K562 (cell line): ENCODE results near the gene TSPOAP1. TPM values are rescaled to one million over a fixed set of nuclear protein-coding genes. Genes with fewer than 3 reads are reported as not detected.

Experiments
- CTBP1 ChIP-seq: fragments of 450-650 bp; IDR thresholded peaks from 2 replicates; pipeline ENCODE4 v1.6.1; 2016; ENCODE audit warnings: borderline replicate concordance
- CXXC5 ChIP-seq: fragments of 250-450 bp; sonication (Bioruptor Pico); IDR thresholded peaks from 2 replicates; pipeline ENCODE4 v1.8.0; 2022; ENCODE audit warnings: inconsistent platforms, mild to moderate bottlenecking, moderate library complexity
- ETV1 ChIP-seq: fragments of 450-650 bp; conservative IDR thresholded peaks from 2 replicates; pipeline ENCODE4 v1.6.1; 2016; ENCODE audit warnings: missing genetic modification characterization, control low read depth, low read depth, missing compliant biosample characterization
- KDM2B ChIP-seq: fragments of 250-450 bp; sonication (Bioruptor Pico); IDR thresholded peaks from 2 replicates; pipeline ENCODE4 v1.8.0; 2021; ENCODE audit warnings: mild to moderate bottlenecking, moderate library complexity
- MAX ChIP-seq: sonication (generic); formaldehyde crosslinking; IDR thresholded peaks from 2 replicates; pipeline ENCODE4 v1.9.0; 2022; ENCODE audit warnings: mild to moderate bottlenecking, missing genetic modification reagents
- MED1 ChIP-seq: sonication (generic); formaldehyde crosslinking; IDR thresholded peaks from 2 replicates; pipeline ENCODE4 v1.8.1; 2023; ENCODE audit warnings: missing genetic modification reagents, borderline replicate concordance
- NUFIP1 ChIP-seq: fragments of 450-650 bp; IDR thresholded peaks from 2 replicates; pipeline ENCODE4 v1.6.1; 2018; ENCODE audit not compliant: partially characterized antibody
- RBBP5 ChIP-seq: fragments of 200-600 bp; sonication (generic); IDR thresholded peaks from 2 replicates; pipeline ENCODE4 v1.6.1; 2012; ENCODE audit warnings: borderline replicate concordance, mild to moderate bottlenecking, low read length, control low read depth, inconsistent platforms; ENCODE audit not compliant: insufficient read depth, poor library complexity, severe bottlenecking
- RBM22 ChIP-seq: fragments of 200-400 bp; formaldehyde crosslinking; IDR thresholded peaks from 2 replicates; pipeline ENCODE4 v1.6.1; 2018; ENCODE audit warnings: low read length, low read depth; ENCODE audit not compliant: poor library complexity, severe bottlenecking
- RUNX1 ChIP-seq: sonication (generic); IDR thresholded peaks from 2 replicates; pipeline ENCODE4 v1.6.1; 2016; ENCODE audit warnings: antibody characterized with exemption, low read depth
- SIRT6 ChIP-seq: IDR thresholded peaks from one replicate; pipeline ENCODE4 v1.6.1; 2012; ENCODE audit warnings: low read depth, mild to moderate bottlenecking, control low read depth, inconsistent platforms, low read length, moderate library complexity
- SMARCB1 ChIP-seq: IDR thresholded peaks from 2 replicates; pipeline ENCODE4 v1.6.1; 2011; ENCODE audit warnings: improper control_type of control experiment, low read depth; ENCODE audit not compliant: insufficient read length
- TAL1 ChIP-seq: fragments of 450-650 bp; IDR thresholded peaks from 2 replicates; pipeline ENCODE4 v1.6.1; 2016; ENCODE audit warnings: mild to moderate bottlenecking
- TCF15 ChIP-seq: fragments of 250-450 bp; sonication (Bioruptor Pico); IDR thresholded peaks from 2 replicates; pipeline ENCODE4 v1.8.0; 2022; ENCODE audit warnings: moderate library complexity, mild to moderate bottlenecking, inconsistent platforms
- ZEB2 ChIP-seq: fragments of 450-650 bp; IDR thresholded peaks from 2 replicates; pipeline ENCODE4 v1.6.1; 2016
- ZNF507 ChIP-seq: conservative IDR thresholded peaks from 2 replicates; pipeline ENCODE4 v1.6.1; 2017; ENCODE audit warnings: missing genetic modification characterization, missing compliant biosample characterization
- ZNF609 ChIP-seq: sonication (generic); formaldehyde crosslinking; IDR thresholded peaks from 2 replicates; pipeline ENCODE4 v1.8.1; 2023; ENCODE audit warnings: missing genetic modification reagents, mild to moderate bottlenecking, borderline replicate concordance
- ZNF707 ChIP-seq: fragments of 250-450 bp; sonication (Bioruptor Pico); conservative IDR thresholded peaks from 2 replicates; pipeline ENCODE4 v1.8.0; 2022; ENCODE audit warnings: inconsistent platforms, mild to moderate bottlenecking, moderate library complexity
- ZNF740 ChIP-seq, 3 experiments: fragments of 200-800 bp in 1 of 3; sonication (Bioruptor generic) in 1 of 3; sonication (generic) in 1 of 3; formaldehyde crosslinking in 1 of 3; IDR thresholded peaks; 2 replicates each; pipeline versions ENCODE4 v1.6.1 to v1.8.0; 2016 to 2022; ENCODE audit warnings: mild to moderate bottlenecking in 2 of 3, missing compliant biosample characterization in 2 of 3, missing genetic modification characterization in 2 of 3, missing genetic modification reagents in 1 of 3
- polyA plus RNA-seq, 8 experiments: library from polyadenylated mRNA; depleted of rRNA in 4 of 8; stranded (reverse) in 5 of 8; unstranded in 3 of 8; fragments of >200 nt; fragmentation: Nextera tagmentation in 2 of 8; fragmentation: Illumina TruSeq in 1 of 8; extraction: Ambion mirVana in 2 of 8; extraction: Trizol in 1 of 8; gene quantifications; 2 replicates each; pipeline versions ENCODE4 v1.2.1 to v1.2.3, GENCODE V29; 2011 to 2014; ENCODE audit warnings: inconsistent platforms in 1 of 8, missing spikeins in 1 of 8
- total RNA-seq, 7 experiments: library from RNA; depleted of rRNA in 6 of 7; stranded (reverse); fragments of >200 nt in 6 of 7; fragmentation: Illumina TruSeq in 2 of 7; extraction: Trizol in 2 of 7; gene quantifications; 2 replicates each; pipeline versions ENCODE4 v1.2.1 to v1.2.3, GENCODE V29; 2011 to 2021; ENCODE audit warnings: low replicate concordance in 1 of 7
- TF ChIP-seq, protein P1 (sequence below): fragments of 450-650 bp; IDR thresholded peaks from 2 replicates; pipeline ENCODE4 v1.6.1; 2017; ENCODE audit warnings: mild to moderate bottlenecking, moderate library complexity

TSPOAP1 gene
- total and polyA plus RNA-seq, 9 of the 15 experiments (the other 6 are each of a cell fraction or from before 2014, with no cell fraction given), result 0.87 to 3.9 (median 1.8) TPM; not detected in 2

DNA sequence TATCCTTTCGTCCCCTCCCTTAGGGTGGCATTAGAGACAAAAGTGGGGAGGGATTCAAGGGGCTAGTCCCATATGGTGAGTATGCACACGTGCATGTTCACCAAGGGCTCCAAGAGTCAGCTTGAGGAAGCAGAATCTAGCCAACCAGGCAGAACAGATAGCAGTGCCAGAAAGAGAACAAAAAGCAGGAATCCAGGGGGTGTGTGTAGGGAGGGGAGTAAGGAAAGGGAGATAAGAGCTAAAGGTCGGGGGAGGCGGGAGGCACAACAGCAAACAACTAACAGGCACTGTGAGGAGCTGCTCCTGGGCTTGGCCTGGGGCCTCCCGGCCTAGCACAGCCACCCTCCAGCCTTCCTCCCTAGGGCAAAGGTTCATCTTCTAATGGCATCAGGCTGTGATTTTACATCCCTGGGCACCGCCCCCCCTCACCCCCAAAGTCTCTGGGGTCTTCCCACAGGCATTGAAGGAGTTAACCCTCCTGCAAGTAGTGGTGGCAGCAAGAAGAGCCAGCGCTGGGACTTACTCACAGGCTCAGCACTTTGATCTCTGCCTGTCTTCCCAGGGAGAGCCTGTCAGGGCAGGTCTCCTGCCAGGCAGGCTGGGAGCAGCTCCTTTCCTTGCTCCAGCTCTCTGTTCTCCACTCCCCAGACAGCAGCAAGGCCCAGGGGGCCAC lies 35.8 kb upstream of the TSPOAP1 start (continued):
- TF ChIP-seq SIRT6 (no peak), ZNF707 (no peak), SMARCB1 (no peak), MED1 (CRISPR knock-in tag) (no peak), ZEB2 (peak; percentile 70; the same call in 1 of the 2 replicates), ETV1 (no peak), ZNF609 (CRISPR knock-in tag) (no peak; the same call in 1 of the 2 replicates), CTBP1 (peak; percentile 76), ZNF740 (CRISPR knock-in tag; IDR thresholded peaks at IDR 0.05) (no peak), ZNF740 (tag; IDR thresholded peaks at IDR 0.05) (no peak), TCF15 (CRISPR knock-in tag) (no peak), RBBP5 (peak; percentile 45), RBM22 (no peak), TAL1 (peak; percentile 85), RUNX1 (no peak), NUFIP1 (no peak), ZNF507 (tag) (no peak), KDM2B (CRISPR knock-in tag) (no peak), CXXC5 (CRISPR knock-in tag) (peak; percentile 51; the same call in 1 of the 2 replicates), MAX (CRISPR knock-in tag) (peak; percentile 42; the same call in 1 of the 2 replicates)
- TF ChIP-seq, protein P1, sequence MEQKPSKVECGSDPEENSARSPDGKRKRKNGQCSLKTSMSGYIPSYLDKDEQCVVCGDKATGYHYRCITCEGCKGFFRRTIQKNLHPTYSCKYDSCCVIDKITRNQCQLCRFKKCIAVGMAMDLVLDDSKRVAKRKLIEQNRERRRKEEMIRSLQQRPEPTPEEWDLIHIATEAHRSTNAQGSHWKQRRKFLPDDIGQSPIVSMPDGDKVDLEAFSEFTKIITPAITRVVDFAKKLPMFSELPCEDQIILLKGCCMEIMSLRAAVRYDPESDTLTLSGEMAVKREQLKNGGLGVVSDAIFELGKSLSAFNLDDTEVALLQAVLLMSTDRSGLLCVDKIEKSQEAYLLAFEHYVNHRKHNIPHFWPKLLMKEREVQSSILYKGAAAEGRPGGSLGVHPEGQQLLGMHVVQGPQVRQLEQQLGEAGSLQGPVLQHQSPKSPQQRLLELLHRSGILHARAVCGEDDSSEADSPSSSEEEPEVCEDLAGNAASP, result no peak
